Fibroblast of lung (primary cell): ENCODE data around the gene PBX1.

ENCODE experiments used
- CTCF ChIP-seq, 2 donors: IDR thresholded peaks in 1 of 2; conservative IDR thresholded peaks in 1 of 2; 1 replicate in 1 of 2; 2 replicates in 1 of 2; pipeline ENCODE4 v1.5.1; 2011 to 2012; ENCODE audit warnings: low read length in 2 of 2, control low read depth in 1 of 2, inconsistent platforms in 1 of 2, low read depth in 1 of 2, mild to moderate bottlenecking in 1 of 2
- EZH2 ChIP-seq: IDR thresholded peaks from 2 replicates; pipeline ENCODE4 v1.5.1; 2012; ENCODE audit warnings: low read length, control low read depth, mild to moderate bottlenecking; ENCODE audit errors: missing control alignments

- TF ChIP-seq EZH2 (no peak), CTCF (conservative IDR thresholded peaks at IDR 0.05 in 1 of 2, IDR thresholded peaks at IDR 0.05 in 1 of 2; ENCODE audit: low read depth in 1 of 2, low read length in 2 of 2) (no peak)
Observed at GRCh38 chr1:164745736-164746135, 186.8 kb downstream of the PBX1 start.
